Effector memory CD8-positive, alpha-beta T cell (primary cell): ENCODE data around the gene FYB1.

ENCODE experiments used
- ATAC-seq: fragments of 150-1000 bp; cut with Tn5 transposase; replicated peaks from 2 replicates; pipeline ENCODE4 v1.10.0; 2021; ENCODE audit warnings: mild to moderate bottlenecking, moderate library complexity
- DNase-seq, 3 experiments: peaks; one replicate each; pipeline ENCODE4 v3.0.0; 2021
- H3K27ac Mint-ChIP-seq, 2 donors: one replicate each; pipeline ENCODE4 v1.8.0; 2022; ENCODE audit warnings: mild to moderate bottlenecking in 2 of 2, mixed read lengths in 2 of 2, moderate library complexity in 2 of 2
- H3K27me3 Mint-ChIP-seq, 2 donors: one replicate each; pipeline ENCODE4 v1.8.0; 2022; ENCODE audit warnings: mixed read lengths in 2 of 2
- H3K36me3 Mint-ChIP-seq: one replicate; pipeline ENCODE4 v1.8.0; 2022; ENCODE audit warnings: mild to moderate bottlenecking, moderate library complexity, mixed read lengths; ENCODE audit not compliant: insufficient read depth
- H3K4me1 Mint-ChIP-seq, 2 donors: one replicate each; pipeline ENCODE4 v1.8.0; 2022; ENCODE audit warnings: low read depth in 2 of 2, mixed read lengths in 2 of 2
- H3K4me3 Mint-ChIP-seq, 2 donors: one replicate each; pipeline ENCODE4 v1.8.0; 2022; ENCODE audit warnings: mild to moderate bottlenecking in 2 of 2, mixed read lengths in 2 of 2, moderate library complexity in 2 of 2
- H3K9me3 Mint-ChIP-seq, 2 donors: one replicate each; pipeline ENCODE4 v1.8.0; 2022; ENCODE audit warnings: mixed read lengths in 2 of 2

The FYB1 gene

DNA sequence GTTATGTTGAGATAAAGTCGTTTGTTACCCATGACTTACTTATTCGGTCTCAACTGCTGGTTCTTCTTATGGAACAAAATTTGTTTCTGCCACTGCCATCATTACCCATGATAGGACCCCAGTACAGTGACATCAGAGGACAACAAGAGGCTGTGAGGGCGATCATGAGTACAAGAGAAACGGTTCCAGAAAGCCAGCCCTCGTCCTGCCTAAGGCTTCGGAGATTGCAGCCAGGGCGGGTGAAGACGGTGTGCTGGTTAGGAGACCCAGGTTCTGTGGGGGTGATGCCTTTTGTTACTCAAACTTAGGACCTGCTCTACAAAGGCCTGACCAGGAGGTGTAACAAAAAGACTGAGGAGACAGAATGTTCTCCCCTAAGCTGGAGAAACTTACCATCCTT, 10.9 kb downstream of the FYB1 start:
- ATAC-seq (no peak), DNase-seq (no peak)
- H3K36me3 Mint-ChIP-seq: peaks cover 21% of the 10 kb centered on the region
- H3K27ac Mint-ChIP-seq: peak overlapping the region; percentile 61 to 87
- H3K27me3 Mint-ChIP-seq: no peaks in the 10 kb centered on the region
- no peaks in the 10 kb centered on the region for H3K9me3 Mint-ChIP-seq
- H3K4me1 Mint-ChIP-seq: peaks cover 66 to 93% of the 10 kb centered on the region in 2 donors
- H3K4me3 Mint-ChIP-seq: peak overlapping the region; percentile 73 to 74

DNA sequence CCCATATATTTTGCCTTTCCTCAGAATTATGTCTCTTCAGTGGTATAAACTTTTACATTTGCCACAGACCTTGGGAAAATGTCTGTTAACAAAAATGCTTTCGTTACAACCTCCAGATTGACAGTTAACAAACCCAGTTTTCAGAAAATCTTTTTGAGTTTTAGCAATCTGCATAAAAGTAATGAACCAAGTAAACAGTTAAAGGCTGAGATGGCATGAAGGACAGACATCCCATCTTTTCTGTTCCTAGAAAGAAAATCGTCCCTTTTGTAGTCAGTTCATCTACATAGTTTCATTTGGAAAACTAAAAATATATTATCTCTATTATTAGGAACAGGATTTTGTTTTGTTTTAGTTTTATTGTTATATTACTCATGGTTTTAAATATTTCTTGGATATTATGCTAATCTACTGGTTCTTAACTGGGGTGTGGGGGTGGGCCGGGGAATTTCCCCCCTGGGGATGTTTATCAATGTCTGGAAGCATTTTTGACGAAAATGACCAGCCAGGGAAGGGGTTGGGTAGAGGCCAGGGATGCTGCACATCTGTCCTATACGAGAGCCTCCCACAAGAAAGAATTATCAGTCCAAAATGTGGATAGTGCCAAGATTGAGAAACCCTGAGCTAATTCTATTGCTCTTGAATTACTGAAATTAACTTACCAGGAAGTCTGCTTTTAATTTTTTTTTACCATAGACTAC, 11.9 kb downstream of the FYB1 start:
- Mint-ChIP-seq H3K4me1 (peaks cover 61 to 92% of the 10 kb centered on the region in 2 donors), H3K4me3 (peak overlapping the region; percentile 73 to 74), H3K27ac (peak overlapping the region; percentile 61 to 87), H3K9me3 (no peaks in the 10 kb centered on the region), H3K27me3 (no peaks in the 10 kb centered on the region), H3K36me3 (peaks cover 21% of the 10 kb centered on the region)
- ATAC-seq: no peak
- no peak for DNase-seq

DNA sequence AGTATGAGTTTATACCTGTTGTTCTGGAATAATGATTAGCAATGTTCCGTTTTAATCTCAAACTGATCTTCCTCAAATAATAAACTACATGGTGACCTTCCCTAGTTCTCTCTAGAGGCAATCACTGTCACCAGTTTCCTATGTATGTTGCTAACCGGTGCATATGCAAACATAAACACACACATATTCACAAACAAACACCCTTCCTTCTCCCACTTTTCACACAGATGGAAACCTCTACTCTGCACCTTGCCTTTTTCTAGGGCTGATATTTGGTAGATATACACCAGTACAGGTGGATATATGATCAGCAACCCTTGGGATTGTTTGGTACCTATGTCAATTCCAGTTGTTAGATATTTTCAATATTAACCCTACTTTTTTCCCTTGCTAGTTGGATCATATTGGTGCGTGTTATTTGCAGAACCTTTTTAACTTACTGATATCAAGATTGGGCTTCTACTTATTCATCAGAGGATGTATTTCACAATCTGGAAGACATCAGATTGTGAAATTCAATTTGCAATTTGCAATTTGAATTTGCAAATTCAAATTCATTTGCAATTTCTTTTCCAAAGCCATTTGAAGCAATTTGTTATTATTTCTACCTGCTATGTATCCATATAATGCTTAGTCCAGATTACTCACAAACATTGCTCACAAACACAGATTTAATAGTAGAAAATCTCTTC, 12.6 kb downstream of the FYB1 start:
- peaks cover 26% of the 10 kb centered on the region for H3K36me3 Mint-ChIP-seq
- H3K4me3 Mint-ChIP-seq: peak overlapping the region; percentile 73 to 74
- ATAC-seq: no peak
- no peaks in the 10 kb centered on the region for H3K9me3 Mint-ChIP-seq
- peaks cover 63 to 92% of the 10 kb centered on the region in 2 donors for H3K4me1 Mint-ChIP-seq
- peak overlapping the region; percentile 44 to 87 for H3K27ac Mint-ChIP-seq
- H3K27me3 Mint-ChIP-seq: no peaks in the 10 kb centered on the region
- no peak for DNase-seq

DNA sequence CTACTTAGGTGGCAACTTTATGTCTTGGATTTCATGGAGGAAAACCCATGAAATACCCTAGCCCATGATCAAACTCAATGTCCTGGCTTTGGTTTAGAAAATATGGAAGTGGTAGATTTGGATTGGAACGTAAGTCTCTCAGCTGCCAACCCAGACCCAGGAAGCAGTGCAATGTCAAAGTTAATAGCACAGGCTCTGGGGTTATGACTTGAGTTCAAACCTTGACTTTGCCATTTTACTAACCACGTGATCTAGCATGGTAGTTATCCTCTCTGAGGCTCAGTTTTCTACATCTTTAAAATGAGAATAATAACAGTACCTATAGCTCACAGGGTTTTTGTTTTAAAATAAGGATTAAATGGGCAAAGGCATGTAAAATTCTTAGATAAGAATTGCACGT, 13.8 kb downstream of the FYB1 start:
- peak overlapping the region in 1 of 2 donors; percentile 83 for H3K4me3 Mint-ChIP-seq
- peak overlapping the region; percentile 87 to 95 for H3K27ac Mint-ChIP-seq
- peaks cover 19% of the 10 kb centered on the region for H3K36me3 Mint-ChIP-seq
- DNase-seq (no peak), ATAC-seq (no peak)
- no peaks in the 10 kb centered on the region for H3K9me3 Mint-ChIP-seq
- H3K4me1 Mint-ChIP-seq: peaks cover 64 to 85% of the 10 kb centered on the region in 2 donors
- no peaks in the 10 kb centered on the region for H3K27me3 Mint-ChIP-seq

DNA sequence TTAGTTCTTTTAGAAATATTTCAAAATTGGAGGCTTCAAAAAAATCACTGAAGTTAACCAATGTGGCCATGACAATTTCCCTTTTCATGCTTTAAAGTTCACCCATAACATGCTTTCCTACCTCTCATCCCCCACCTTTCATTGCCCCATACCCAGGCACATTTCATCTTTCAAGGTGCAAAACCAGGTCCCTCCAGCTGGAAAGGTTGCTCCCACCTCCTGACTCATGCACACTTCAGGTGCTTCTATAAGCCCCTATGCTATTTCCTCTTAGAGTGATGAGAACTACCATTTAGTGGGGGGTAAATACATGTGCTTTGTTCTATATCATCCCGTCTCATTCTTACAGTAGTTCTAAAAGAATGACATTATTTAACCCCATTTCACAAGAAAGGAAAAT, 15.4 kb downstream of the FYB1 start:
- Mint-ChIP-seq H3K27ac (peak overlapping the region; percentile 87 to 95), H3K36me3 (peaks cover 12% of the 10 kb centered on the region), H3K27me3 (no peaks in the 10 kb centered on the region), H3K9me3 (no peaks in the 10 kb centered on the region), H3K4me3 (peak overlapping the region; percentile 83 to 88), H3K4me1 (peaks cover 59 to 84% of the 10 kb centered on the region in 2 donors)
- ATAC-seq (no peak), DNase-seq (no peak)

DNA sequence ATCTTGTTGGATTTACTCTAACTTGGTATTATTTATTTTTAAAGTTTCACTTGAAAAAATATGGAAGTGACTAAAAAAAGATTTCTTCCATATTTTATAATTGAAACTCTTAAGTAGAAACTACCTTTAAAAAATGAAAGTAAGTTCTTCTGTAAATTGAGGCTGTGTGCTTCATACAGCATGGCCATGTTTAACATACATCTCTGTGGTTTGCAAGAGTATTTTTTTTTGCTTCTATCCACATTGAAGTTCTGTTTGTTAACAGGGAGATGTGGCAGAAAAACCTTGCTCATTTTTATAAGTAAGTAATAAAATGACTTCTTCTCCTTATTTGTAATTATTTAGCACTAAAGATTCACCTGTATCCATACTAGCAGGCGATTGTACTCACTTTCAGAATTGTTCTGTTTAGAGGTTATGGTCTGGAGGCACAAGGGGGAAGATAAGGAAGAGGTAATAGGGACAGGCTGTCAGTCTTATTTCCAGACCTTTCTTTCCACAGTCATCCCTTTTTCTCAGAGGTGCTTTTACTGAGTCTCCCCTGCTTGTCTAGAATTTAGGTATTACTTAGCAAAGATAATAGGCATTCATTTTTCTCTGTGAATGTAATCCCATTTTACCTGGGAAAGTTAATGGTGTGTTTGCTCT, 16.0 kb downstream of the FYB1 start:
- ATAC-seq (peak; percentile 39), DNase-seq (no peak)
- Mint-ChIP-seq H3K4me3 (peak overlapping the region; percentile 83 to 88), H3K9me3 (no peaks in the 10 kb centered on the region), H3K4me1 (peaks cover 54 to 78% of the 10 kb centered on the region in 2 donors), H3K36me3 (peaks cover 12% of the 10 kb centered on the region), H3K27me3 (no peaks in the 10 kb centered on the region), H3K27ac (peak overlapping the region; percentile 87 to 95)

DNA sequence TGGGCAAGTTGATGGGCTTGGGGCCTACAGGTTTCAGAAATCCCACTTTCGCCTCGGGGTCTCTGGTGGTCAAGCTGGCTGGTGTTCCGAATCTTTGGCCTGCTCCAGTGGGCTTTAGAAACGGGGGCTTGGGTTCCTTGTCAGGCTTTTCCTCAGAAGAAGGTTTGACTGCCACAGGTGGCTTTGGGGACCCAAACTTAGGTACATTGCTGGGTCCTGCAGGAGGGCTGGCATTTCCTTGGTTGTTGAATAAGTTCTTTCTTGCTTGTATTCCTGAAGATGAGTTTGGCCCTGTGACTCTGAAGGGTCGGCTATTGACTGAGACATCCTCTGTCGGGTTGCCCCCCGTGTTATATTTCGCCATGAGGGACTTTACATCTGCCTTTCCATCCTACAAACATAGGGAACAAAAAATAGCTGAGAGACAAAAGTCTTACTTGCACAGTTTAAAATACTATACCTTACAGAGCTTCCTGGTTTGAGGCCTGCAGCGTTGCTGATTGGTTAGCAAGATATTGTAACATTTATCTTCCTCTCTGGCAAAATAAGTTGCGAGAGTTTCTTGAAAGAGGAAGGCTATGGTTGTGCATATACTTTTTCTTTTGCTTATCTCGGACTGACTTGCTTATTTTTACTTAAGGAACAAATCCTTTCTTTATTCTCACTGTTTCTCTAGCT, 16.6 kb downstream of the FYB1 start:
- Mint-ChIP-seq H3K27me3 (no peaks in the 10 kb centered on the region), H3K27ac (peak overlapping the region; percentile 87 to 95), H3K4me3 (peak overlapping the region; percentile 83 to 88), H3K4me1 (peaks cover 50 to 71% of the 10 kb centered on the region in 2 donors), H3K9me3 (no peaks in the 10 kb centered on the region), H3K36me3 (peaks cover 13% of the 10 kb centered on the region)
- DNase-seq (no peak), ATAC-seq (peak; percentile 51)

DNA sequence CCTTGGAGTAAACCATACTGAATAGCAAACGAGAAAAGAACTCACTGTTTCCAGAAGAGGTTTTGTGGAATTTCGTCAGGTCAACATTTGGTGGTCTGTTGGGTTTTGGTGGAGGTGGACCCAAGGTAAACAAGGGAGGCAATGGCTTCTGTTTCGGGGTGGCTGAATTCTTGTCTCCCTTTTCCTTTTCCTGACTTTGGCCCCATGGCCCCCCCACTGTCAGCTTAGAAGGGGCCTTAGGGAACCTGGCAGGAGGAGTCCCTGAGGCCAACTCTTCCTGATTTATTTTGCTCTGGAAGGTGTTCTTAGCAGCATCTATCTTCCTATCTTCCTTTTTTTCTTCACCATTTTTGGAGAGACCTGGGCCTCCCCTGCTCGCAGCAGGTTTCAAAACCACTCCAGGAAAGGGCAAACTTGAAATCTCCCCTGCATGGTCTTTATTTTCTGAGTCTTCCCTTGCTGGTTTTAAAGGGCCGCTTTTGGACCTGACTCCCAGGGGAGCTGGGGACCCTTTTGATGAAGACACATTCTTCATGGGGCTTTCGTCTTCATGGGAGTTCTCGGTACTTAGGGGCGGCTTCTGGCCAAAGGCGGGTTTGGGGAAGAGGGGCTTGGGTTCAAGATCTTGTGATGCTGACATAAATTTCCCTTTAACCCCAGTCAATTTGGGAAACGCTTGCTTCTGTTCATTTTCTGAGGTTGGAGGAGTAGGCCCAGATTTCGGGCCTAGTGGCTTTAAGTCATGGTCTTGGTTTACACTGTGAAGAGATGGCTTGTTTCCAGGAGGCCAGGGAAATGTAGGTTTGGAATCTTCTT, 17.4 kb downstream of the FYB1 start:
- DNase-seq: no peak
- Mint-ChIP-seq H3K36me3 (peaks cover 17% of the 10 kb centered on the region), H3K4me3 (peak overlapping the region; percentile 83 to 88), H3K4me1 (peaks cover 46 to 68% of the 10 kb centered on the region in 2 donors), H3K9me3 (no peaks in the 10 kb centered on the region), H3K27me3 (no peaks in the 10 kb centered on the region), H3K27ac (peak overlapping the region; percentile 87 to 95)
- ATAC-seq: no peak

DNA sequence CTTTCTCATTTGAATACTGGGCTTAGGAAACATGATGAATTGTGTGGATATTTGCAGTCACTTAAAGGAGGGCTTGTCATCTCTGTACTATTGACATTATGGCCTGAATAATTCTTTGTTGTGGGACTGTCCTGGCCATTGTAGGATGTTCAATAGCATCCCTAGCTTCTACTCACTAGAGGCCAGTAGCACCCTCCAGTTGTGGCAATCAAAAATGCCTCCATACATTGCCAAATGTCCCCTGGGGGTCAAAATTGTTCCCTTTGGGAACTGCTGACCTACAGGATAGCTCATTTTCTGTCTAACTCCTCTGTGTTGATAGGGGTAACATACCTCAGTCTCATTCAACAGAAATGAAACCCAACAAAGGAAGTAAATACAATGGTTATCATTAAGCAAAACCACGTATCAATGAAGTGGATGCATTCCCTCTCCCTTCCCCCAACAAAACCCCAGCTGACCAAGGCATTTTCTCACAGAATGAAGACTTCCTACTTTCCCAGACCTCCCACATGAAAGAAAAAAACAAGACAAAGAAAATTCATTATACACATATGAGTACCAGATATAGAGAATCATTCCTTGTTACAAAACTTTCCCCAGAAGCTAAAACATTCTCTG, 18.1 kb downstream of the FYB1 start:
- H3K9me3 Mint-ChIP-seq: no peaks in the 10 kb centered on the region
- peak overlapping the region; percentile 83 to 88 for H3K4me3 Mint-ChIP-seq
- peak; percentile 29 for ATAC-seq
- peaks cover 46 to 69% of the 10 kb centered on the region in 2 donors for H3K4me1 Mint-ChIP-seq
- H3K27me3 Mint-ChIP-seq: no peaks in the 10 kb centered on the region
- no peak for DNase-seq
- peaks cover 17% of the 10 kb centered on the region for H3K36me3 Mint-ChIP-seq
- H3K27ac Mint-ChIP-seq: peak overlapping the region; percentile 87 to 95

DNA sequence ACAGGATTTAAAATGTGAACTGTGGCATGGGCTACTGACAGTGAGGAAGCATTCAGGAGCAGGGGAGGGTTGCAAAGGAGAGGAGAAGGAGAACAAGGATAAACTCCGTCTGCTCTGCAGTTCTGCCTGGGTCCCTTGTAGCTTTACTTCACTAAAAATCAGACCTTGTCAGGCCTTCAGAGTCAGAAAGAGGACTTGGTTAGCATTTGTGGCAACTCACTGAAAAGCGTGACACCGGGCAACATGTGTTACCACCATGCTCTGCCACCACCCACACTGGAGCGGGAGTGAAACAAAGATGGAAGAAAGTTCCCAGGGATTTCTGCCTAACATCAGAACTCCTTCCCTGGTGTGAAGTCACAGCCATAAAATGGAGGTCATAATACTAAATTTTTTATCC, 19.3 kb downstream of the FYB1 start:
- ATAC-seq: peak; percentile 31
- peaks cover 23% of the 10 kb centered on the region for H3K36me3 Mint-ChIP-seq

DNA sequence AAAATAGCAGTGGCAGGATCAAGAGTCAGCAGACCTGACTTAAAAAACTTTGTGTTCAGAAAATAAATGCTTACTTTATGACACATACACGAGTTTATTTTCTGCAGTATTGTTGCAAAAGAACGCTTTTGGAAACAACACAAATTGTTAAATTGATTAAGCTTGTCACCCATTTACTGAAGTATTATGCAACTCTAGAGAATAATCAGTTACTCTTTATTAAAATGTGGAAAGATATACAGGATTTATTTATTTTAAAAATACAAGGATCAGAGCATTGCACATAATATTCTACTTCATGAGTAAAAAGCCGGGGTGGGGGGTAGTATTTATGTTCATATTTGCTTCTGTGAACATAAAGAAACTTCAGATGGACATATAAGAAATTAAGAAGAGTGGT, 20.0 kb downstream of the FYB1 start:
- no peak for DNase-seq
- H3K4me3 Mint-ChIP-seq: peak overlapping the region; percentile 83 to 88
- ATAC-seq: no peak
- no peaks in the 10 kb centered on the region for H3K27me3 Mint-ChIP-seq
- peak overlapping the region; percentile 87 to 95 for H3K27ac Mint-ChIP-seq
- H3K36me3 Mint-ChIP-seq: peaks cover 23% of the 10 kb centered on the region
- H3K9me3 Mint-ChIP-seq: no peaks in the 10 kb centered on the region
- peaks cover 49 to 69% of the 10 kb centered on the region in 2 donors for H3K4me1 Mint-ChIP-seq

More for the DNA sequence above, 19.3 kb downstream of the FYB1 start:
- H3K4me3 Mint-ChIP-seq: peak overlapping the region; percentile 83 to 88
- H3K4me1 Mint-ChIP-seq: peaks cover 48 to 69% of the 10 kb centered on the region in 2 donors
- peak overlapping the region; percentile 87 to 95 for H3K27ac Mint-ChIP-seq
- H3K9me3 Mint-ChIP-seq: no peaks in the 10 kb centered on the region
- H3K27me3 Mint-ChIP-seq: no peaks in the 10 kb centered on the region
- no peak for DNase-seq

DNA sequence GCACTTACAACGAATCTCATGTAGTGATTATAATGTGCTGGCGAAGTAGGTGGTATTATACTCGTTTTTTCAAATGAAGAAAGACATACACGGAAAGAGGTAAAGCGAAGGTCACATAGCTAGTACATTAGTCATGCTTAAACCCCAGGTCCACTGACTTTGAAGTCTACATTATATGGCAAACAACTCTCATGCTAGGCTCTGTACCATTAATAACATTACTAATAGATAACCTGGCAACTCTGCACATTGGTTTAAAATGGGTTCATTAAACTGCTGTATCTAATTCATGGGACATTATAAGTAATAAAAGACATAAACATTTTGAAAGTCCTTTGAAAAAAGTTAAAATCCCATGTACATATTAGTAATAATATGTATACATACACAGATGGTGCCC, 21.2 kb downstream of the FYB1 start:
- Mint-ChIP-seq H3K36me3 (peaks cover 31% of the 10 kb centered on the region), H3K27me3 (no peaks in the 10 kb centered on the region), H3K27ac (peak overlapping the region in 1 of 2 donors; percentile 98), H3K4me1 (peaks cover 55 to 70% of the 10 kb centered on the region in 2 donors), H3K4me3 (peak overlapping the region; percentile 59 to 83), H3K9me3 (no peaks in the 10 kb centered on the region)
- no peak for DNase-seq
- peak; percentile 25 for ATAC-seq
